HG02798 (cell line): ENCODE measurements around the gene SACM1L.

Source experiments
- ATAC-seq: cut with Tn5 transposase; IDR thresholded peaks from one replicate; pipeline ENCODE4 v1.9.1; 2021; ENCODE audit warnings: mild to moderate bottlenecking; ENCODE audit not compliant: unreplicated experiment, poor library complexity

The SACM1L gene

GRCh38 chr3:45762647-45763302 is 73.6 kb downstream of the SACM1L start:
- no peak for ATAC-seq

GRCh38 chr3:45763303-45763675 is 74.1 kb downstream of the SACM1L start:
- no peak for ATAC-seq

- ATAC-seq: no peak
Observed at GRCh38 chr3:45765266-45765851, 76.2 kb downstream of the SACM1L start.

- no peak for ATAC-seq
Observed at GRCh38 chr3:45765958-45766357, 76.8 kb downstream of the SACM1L start.

- no peak for ATAC-seq
Observed at GRCh38 chr3:45771166-45771775, 82.1 kb downstream of the SACM1L start.

GRCh38 chr3:45771831-45772230 is 82.6 kb downstream of the SACM1L start:
- no peak for ATAC-seq

- ATAC-seq: no peak
Observed at GRCh38 chr3:45772341-45773035, 83.3 kb downstream of the SACM1L start.

GRCh38 chr3:45773072-45773471 is 83.9 kb downstream of the SACM1L start:
- ATAC-seq: no peak

- ATAC-seq: no peak
Observed at GRCh38 chr3:45773714-45774449, 84.7 kb downstream of the SACM1L start.

GRCh38 chr3:45774581-45775521 is 85.7 kb downstream of the SACM1L start:
- no peak for ATAC-seq

GRCh38 chr3:45775571-45776300 is 86.5 kb downstream of the SACM1L start:
- ATAC-seq: no peak

- ATAC-seq: no peak
Observed at GRCh38 chr3:45776301-45776595, 87.1 kb downstream of the SACM1L start.

- ATAC-seq: no peak
Observed at GRCh38 chr3:45776611-45777010, 87.4 kb downstream of the SACM1L start.

GRCh38 chr3:45777111-45777745 is 88.0 kb downstream of the SACM1L start:
- ATAC-seq: no peak

- ATAC-seq: no peak
Observed at GRCh38 chr3:45777746-45778386, 88.7 kb downstream of the SACM1L start.

- no peak for ATAC-seq
Observed at GRCh38 chr3:45778761-45779201, 89.6 kb downstream of the SACM1L start.

- no peak for ATAC-seq
Observed at GRCh38 chr3:45779746-45780735, 90.8 kb downstream of the SACM1L start.
